Transverse colon (tissue), 3 donors: ENCODE measurements around the gene ARRDC5.

ENCODE experiments used
- POLR2A ChIP-seq: fragments of 450-650 bp; IDR thresholded peaks from one replicate; pipeline ENCODE4 v1.6.1; 2016; ENCODE audit warnings: antibody characterized with exemption, mild to moderate bottlenecking, moderate library complexity
- POLR2AphosphoS5 ChIP-seq, 3 donors: sonication (generic); formaldehyde crosslinking; IDR thresholded peaks; one replicate each; pipeline ENCODE4 v1.6.1; 2016; ENCODE audit warnings: antibody characterized with exemption in 3 of 3

- TF ChIP-seq POLR2A (no peak), POLR2AphosphoS5 (IDR thresholded peaks at IDR 0.05) (no peak)
Measured at GRCh38 chr19:4851551-4852290, 51.0 kb downstream of the ARRDC5 start.
